Medulla oblongata (tissue), 1 donor: Measurements from ENCODE around the gene TEX51.

Experiments
- DNase-seq: peaks from one replicate; pipeline ENCODE4 v3.0.0-alpha.2; 2015; ENCODE audit errors: extremely low spot score

TEX51 gene

DNA sequence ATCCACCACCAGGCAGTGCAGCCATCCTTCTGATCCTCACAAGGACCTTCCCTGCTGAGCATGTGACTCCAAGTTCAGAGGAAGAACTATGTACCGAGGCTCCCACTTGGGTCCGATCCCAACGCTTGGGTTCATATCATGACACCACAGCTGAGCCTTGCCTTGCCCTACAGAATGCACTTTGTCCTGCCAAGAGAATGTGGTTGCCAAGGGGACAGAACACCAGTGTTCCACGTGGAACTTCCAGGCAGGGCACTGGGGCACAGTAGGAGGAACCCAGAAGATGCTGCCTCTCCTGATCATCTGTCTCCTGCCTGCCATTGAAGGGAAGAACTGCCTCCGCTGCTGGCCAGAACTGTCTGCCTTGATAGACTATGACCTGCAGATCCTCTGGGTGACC is at the start of gene TEX51:
TEX51 (plus strand) TSS at position 255 of the 400 bp plus-strand sequence; CDS start at position 284, 29 bp downstream.
- no peak for DNase-seq

DNA sequence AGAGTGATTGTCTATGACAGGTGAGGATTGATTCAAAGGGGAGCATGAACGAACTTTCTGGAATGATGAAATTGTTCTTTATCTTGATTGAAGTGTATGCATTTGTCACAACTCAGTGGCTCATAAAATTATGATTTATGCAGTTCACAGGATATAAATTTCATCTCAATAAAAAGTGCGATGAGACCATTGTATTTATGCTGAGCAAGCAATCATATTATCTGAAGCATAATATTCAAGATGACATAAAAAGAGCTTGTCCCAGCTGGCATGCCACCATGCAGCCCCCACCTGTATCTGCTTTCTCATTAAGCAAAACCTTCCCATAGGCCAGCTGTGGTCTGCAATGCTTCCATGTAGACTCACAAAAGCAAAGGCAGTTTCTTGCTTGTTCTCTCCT is 49.6 kb upstream of the TEX51 start:
- no peak for DNase-seq

DNA sequence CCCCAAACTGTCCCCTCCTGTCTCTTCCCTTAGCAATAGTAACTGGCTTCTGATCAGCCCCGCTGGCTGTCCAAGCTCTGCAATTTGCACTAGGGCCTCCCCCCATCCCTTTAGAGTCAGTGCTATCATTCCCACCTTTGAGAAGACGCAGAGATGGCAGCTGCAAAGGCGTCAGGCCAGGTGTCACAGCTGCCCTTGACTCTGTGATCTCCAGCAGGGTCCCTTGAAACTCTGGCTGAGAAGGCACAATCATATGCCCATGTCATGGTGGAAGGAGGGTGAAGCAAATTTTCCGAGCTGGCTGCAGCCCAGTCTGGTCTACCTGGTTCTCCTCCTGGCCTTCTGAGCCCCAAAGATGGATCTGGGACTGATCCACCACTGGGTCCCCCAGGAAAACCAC is 49.2 kb upstream of the TEX51 start:
- DNase-seq = no peak

DNA sequence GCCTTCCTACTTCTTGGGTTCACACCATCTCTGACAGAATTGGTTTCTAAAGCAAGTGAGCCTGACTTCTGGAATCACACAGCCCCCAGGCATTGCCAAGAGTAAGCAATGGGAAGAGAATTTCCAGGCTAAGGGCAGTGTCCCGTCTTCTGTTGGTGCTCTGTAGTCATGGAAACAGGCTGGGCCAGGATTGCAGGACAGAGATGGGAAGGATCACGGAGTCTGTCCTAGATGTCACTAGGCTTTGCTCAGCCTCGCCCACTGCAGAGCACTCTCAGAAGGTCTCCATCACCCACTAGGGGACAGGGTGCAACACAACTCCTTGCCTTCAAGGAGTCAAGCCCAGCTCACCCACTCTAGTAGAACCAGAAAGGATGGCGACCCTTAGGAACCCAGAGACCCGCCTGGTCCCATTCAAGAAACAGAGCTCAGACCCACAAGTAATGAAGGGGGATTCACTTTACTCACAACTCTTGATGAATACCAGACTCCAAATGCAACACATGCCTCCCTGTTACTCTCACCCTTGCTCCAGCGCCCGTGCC is 48.6 kb upstream of the TEX51 start:
- no peak for DNase-seq

DNA sequence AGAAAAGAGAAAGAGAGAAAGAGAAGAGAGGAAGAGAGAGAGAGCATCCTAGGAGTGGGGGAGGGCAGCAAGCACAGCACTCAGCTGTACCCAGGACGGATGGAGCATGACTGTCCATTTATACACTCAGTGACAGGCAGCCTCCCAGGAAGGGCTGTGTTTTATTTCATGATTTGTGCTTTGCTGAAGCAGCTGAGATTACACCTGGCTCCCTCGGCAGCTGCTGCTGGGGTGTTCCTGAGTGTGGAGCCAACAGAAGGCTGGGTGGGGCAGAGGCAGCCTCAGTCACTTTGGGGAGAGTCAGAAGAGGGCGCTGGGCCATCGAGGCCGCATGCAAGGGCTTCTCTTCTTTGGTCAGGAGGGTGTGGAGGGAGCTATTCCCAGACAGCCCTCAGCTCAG is 47.8 kb upstream of the TEX51 start:
- DNase-seq = no peak

DNA sequence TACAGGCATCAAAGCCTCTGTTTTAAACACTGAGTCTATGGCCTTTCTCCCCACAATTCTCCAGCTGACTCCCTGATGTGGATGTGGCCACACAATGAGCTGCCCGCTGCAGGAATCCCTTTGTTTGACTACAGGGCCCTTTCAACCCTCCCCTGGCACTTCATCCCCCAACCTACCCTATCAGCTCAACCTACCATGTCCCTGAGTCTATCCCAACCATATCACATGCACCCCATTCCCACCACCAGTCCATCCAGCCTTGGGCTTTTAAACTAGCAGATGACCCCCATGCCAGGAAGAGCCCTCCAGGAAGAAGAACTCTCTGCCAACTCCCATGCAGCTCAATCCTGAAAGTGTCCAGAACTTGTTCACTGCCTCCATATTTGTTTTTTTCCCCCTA is 46.9 kb upstream of the TEX51 start:
- DNase-seq = no peak

DNA sequence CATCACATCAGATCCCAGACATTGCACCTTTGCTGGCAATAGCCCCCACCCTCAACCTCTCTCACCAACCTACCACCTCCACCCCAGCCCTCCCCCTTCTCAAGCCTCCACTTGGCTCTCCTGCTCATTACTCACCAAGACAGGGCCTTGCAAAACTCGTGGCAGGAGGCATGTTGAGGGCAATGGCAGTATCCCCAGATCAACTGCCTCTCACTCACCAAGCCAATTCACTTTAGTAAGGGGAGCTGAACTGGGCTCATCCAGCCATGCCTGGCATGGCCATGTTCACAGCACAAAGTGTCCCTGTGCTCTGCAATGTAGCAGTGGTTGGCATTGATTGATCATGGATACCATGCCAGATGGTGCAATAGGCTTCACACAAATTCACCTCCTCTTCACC is 46.3 kb upstream of the TEX51 start:
- DNase-seq = no peak

DNA sequence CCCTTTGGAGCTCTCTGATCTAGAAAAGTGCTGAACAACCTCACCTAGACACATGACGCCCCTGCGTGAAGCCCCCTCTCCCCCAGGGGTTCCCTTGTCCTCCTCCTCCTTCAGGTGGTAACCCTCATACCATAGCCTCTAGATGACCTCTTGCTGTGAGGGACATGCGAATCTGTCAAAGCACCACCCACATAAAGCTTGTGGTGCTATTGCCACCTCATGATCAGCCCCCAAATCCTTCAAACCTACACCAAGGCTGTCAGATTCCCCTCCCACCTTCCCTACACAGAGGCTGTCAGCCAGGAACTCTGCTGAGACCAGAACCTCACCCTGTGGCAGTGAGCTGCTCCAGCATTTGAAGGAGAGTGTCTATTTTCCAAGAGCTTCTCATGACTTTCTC is 43.1 kb upstream of the TEX51 start:
- no peak for DNase-seq

DNA sequence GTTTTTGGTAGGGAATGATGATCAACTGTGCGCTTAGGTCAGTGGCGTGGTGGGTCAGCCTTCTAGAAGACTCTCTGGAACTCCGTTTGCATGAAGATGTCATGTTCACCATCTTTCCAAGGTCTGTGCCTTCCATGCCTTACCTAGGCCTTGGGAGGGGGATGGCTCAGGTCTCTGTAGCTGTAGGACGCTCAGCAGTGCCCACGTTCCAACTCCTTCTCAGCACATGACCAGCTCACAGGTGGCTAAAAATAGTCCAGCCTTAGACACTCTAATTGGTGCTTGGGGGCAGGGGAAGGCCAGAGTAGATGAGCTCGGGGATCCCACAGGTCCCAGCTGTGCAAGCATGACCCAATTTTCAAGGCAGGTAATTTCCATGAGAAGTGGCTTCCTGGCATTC is 42.3 kb upstream of the TEX51 start:
- no peak for DNase-seq

DNA sequence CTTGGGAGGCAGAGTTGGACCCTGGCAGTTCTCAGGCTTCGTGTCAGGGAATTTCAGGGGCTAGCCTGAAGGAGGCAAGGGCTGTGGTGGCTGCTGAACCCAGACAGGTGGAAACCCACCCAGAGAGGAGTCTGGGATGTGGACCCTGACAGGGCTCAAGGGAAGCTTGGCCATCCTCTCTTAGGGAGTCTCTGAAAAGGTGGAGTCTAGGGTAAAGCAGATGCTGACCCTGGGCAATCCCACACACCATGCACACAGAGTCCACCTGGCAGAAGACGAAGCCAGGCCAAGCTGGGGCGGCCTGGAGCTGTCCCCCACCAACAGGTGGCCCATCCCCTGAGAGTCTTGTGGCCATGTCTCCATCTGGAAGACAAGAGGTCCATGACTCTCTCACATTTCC is 41.2 kb upstream of the TEX51 start:
- no peak for DNase-seq

DNA sequence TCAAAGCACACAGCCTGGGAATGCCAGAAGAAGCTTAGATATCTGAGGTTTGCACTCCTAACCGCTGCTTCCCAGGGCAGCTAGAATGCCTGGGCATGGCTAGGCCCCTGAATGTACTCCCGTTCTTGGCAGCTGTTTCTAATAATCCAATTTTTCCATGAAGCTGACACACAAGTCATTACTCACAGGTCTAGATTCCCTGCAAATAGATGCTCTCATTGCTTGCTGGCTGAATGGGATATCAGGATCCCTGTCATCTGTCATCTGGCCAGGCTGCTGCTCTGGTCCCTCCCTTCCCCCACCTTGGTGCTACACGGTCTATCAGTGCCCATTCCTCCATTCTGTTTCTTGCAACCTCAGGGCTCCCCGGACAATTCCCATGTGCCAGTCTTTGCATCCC is 40.7 kb upstream of the TEX51 start:
- no peak for DNase-seq

DNA sequence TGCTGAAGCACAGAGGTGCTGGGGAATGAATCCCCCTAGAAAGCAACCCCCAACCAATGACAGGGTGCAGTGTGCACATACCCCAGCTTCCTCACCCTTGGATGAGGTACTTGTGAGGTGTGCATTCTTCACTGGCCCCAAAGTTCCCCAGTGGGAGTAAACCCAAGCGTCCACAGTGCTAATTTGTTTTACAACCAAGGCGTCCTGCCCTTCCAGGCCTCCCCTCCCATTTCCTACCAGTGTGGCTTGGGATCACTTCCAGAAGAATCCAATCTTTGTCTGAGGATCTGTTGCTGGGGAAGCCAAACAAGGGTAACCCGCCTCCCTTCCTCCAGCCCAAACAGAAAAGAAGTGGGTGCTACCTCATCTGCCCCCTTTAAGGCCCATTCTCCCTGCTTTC is 40.3 kb upstream of the TEX51 start:
- DNase-seq = no peak

DNA sequence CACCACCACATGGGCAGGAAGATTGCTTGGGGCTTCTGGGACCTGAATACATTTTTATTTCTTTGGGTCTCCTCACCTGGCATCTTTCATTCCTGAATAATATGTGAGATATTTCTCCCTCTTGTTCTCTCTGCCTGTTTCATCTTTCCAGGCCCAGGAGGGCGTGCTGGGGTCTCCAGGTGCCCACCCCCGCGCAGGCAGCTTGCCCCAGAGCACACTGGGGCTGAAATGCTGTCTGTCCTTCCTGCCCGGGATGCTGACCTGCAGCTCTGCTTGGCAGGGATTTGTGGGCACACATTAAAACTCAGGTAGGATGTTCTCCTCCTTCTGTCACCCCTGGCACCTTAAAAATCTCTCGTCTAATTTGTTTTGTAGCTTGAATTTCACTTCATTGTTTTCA is 39.7 kb upstream of the TEX51 start:
- DNase-seq = no peak

DNA sequence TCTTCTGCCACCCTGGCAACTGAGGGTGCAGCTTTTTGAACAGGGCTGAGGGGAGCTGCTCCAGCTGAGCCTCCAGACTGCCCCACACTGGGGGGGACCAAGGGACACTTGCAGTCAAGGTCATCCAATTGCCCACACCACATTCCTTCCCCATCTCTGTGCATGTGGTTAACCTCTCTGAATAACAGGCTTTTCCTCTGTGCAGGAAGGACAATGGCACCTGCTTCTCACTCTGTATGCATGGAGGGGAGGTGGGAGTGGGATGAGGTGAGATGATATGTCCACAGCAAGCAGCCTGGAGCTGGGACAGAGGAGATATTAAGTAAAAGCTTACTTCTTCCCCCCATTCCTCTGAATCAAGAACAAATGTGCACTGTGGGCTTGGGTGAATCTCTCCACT is 39.1 kb upstream of the TEX51 start:
- DNase-seq = no peak

DNA sequence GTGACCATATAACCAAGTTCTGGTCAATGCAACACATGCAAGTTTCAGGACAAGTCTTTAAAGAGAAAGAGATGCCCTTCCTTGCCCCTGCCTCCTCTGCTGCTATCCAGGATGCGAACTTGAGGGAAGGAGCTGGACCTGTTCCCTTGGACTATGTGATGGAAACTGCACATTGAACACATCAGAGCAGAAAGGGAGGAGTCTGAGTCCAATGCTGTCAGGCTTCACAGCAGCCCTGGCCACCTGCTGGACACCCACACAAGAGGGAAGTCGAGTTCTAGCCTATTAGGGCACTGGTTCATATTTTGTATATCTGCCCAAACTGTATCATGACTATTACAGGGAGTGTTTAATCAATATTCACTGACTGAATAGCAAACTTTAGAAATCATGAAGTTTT is 38.3 kb upstream of the TEX51 start:
- DNase-seq = no peak

DNA sequence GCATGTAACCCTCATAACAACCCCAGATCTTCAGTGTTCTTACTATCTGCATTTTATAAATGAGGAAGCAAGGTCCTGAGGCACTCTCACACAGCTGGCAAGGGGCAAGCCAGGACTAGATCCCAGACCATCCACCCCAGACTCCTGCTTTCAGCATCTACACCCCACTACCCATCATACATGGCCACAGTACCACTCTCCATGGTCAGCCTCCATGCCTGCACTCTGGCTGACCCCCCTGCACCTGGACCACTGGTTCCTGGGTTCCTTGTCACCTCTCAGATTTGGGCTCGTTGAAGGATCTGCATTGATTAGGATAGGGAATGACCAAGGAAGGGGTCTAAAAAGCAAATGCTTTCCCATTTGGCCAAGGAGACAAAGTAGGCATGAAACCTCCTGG is 36.0 kb upstream of the TEX51 start:
- no peak for DNase-seq

DNA sequence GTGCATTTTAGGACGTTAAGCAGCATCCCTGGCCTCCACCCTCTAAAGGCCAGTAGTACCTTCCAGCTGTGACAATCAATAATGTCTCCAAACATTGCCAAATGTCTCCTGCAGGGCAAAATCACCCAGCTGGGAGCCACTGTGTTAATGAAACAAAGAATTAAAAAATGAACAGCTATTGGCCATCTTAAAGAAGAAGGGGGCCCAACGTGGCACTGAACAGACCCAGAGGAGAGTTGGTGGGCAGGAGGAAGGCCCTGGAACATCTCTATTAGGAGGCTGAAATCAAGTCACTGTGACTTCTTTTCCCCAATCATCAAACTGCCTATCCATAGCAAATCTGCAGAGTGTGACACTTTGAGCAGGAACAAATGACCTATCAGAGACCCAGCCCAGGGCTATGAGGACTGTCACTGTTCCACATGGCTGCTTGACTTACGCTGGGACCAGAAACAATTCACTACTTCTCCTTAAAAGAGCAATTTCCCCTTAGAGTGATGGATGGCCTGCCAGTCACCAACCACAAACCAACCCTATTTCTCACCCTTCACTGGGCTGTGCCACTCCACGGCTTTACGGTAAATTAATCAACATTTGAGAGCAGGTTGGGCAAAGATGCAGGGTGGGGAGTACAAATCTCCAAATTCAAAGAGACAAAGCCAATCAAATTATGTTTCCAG is 35.2 kb upstream of the TEX51 start:
- DNase-seq = no peak

DNA sequence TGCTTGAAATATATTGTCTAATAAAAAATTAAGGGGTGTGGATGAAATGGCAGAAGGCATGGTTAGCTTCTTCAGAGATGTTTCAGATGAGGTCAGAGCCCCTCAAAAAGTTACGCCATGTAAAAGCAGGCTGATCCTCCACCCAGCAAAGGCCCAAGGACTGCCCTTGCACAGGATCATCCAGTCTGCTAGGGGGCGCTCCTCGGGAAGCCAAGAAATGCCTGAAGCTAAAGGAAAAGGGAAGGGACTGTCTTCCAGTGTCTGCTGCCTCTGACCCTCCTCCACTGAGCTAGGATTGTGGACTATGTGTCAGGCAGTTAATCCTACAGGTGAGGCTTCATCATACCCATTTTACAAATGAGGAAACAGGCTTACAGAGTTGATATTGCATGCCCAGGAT is 33.8 kb upstream of the TEX51 start:
- no peak for DNase-seq

DNA sequence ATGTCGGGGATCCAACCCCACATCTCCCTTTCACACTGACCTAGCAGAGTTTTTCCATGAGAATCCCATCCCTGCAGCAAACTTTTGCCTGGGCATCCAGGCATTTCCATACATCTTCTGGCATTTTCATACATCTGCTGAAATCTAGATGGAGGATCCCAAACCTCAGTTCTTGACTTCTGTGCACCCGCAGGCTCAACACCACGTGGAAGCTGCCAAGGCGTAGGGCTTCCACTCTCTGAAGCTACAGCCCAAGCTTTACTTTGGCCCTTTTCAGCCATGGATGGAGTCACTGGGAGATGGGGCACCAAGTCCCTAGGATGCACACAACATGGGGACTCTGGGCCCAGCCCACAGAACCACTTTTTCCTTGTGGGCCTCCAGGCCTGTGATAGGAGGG is 32.2 kb upstream of the TEX51 start:
- no peak for DNase-seq

DNA sequence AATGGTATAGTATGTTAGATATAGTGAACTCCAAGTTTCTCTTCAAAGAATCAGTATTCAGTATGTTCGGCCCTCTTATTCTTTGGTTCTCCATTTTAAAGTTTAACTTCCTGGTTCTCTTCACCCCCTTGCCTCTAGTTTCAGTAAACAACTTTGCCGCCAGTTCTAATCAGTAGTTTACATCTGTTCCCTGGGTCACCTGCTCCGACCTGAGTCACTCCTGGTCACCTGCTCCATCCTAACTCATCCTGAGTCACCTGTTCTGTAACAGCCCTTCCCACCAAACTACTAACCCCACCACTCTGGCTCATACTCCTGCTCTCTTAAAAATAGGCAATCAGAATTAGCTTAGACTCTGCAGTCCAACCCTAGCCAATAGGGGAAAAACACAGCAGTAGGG is 23.7 kb upstream of the TEX51 start:
- DNase-seq = no peak

DNA sequence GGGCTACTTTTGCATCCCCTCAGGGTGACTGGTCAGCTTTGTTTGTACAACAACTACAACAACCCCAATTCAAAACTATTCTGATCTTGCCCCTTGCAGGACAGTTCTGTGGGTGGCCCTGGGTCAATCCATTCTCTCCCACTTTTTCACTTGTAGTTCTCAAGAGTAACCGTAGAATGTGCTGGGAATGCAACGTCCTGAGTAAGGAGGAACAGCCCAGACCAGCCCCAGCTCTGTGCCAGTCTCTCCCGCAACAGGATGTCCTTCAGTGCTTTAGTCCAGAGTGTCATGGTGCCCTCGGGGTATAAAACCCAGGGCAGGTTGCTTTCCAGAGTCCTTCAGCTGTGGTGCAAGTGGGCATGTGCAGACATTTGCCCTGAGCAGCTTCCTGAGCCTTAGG is 22.1 kb upstream of the TEX51 start:
- no peak for DNase-seq

DNA sequence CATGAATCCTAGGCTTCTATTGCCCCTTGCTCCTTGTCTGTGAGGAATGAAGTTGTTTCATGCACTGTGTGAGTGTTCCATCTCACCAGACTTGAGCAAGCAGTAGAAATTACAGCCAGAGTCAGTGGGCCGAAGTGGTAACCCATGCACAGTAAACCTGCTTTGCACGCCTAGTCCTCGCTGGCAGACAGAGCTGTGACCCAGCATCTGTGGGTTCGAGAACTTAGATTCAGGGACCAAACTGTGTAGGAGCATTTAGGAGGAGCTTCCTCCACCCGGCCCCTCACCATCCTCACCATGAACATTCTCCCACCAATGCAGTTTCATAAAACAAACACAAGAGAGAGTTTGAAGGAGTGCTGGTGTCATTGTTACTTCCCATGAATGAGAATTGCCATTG is 21.6 kb upstream of the TEX51 start:
- no peak for DNase-seq

DNA sequence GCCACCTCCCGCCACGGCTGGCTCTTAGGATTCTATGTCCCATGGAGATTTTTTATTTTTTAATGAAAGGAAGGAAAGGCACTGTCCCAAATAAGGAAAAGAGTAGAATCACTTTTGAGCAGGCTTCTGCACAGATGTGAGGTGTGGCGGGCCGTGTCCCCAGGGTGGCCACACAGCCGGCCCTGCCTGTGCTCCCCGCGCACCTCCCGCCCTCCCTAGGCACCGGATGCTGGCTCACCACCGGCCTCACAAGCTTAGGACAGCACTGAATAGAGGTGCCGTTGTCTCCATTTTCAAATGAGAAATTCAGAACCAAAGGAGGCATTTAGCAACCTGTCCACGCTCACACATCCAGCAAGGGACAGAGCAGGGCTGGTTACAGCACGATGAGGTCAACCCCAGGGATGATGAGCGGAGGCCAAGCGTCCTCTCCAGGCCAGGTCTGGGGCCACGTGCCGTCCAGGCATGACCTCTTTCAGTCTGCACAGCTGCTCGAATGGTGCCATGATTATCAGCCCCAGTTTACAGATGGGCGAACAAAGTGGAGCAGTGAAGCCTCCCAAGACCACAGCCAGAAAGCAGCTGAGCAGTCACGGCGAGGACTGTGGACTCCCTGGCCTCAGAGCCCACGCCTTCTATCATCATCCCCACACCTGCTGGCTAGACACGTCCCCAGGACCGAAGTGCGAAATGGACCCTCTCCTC is 20.7 kb upstream of the TEX51 start:
- no peak for DNase-seq

DNA sequence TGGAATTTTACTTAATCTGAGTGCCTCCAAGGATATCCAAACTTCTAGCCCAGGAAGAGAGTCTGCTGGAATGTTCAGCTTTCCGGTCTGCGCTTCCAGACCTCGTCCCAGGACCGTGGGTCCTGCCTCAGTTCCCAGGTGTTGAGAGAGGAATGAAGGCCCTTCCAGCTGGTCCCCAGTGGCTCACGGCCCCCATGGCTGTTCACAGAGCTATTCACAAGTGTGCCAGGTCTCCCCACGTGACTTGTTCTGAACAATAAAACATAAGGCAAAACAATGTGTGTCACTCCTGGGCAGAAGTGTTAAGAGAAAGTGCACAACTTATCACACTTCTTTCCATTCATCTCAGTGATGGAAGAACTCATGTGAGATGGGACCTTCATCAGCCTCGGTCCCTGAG is 20.1 kb upstream of the TEX51 start:
- no peak for DNase-seq
